HG02588 (cell line): ENCODE results near the gene ADNP.

Experiments used
- ATAC-seq: cut with Tn5 transposase; IDR thresholded peaks from one replicate; pipeline ENCODE4 v1.9.1; 2021; ENCODE audit warnings: mild to moderate bottlenecking, moderate library complexity; ENCODE audit not compliant: unreplicated experiment

Gene ADNP

DNA sequence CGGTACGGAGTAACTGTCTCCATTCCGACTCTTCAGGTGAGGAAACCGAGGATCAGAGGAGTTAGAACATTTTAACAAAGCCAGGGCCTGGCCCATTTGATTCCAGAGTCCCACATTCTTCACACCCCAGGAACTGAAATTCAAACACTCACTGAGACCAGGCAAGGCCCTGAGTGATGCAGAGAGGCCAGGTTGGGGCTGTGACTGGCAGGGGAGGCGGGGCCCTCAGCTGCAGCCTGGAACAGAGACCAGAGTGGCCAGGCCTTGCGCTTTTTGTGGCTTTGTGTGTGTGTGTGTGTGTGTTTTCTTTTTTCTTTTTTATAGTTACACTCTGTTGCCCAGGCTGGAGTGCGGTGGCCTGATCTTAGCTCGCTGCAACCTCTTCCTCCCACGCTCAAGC, 79.2 kb downstream of the ADNP start:
- ATAC-seq, result no peak

DNA sequence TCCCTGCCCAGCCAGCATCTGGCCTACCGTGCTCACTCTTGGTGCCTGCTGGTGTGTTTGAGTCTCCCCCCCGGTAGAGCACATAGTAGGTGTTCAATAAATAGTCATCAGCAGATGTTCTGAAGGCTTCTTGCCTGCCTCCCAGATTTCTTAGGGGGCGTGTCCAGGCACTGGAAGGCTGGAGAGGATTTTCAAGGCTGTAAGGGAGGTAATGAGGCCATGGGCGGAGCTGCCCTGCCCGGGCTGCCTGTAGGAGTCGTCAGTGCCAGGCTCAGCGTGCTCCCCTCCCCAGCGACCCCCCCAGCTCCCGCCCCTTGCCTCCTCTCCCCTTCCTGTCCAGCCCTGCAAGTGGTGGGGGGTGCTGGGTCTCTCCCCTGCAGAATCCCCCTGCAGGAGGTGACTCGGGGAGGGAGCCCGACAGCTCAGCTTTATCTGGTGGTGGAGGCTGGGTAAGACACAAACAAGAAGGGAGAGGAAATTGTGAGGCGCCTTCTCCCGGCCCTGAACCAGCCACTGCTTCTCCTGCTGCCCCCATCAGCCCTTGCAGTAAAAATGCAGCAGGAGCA, 80.4 kb downstream of the ADNP start:
- ATAC-seq, result no peak

DNA sequence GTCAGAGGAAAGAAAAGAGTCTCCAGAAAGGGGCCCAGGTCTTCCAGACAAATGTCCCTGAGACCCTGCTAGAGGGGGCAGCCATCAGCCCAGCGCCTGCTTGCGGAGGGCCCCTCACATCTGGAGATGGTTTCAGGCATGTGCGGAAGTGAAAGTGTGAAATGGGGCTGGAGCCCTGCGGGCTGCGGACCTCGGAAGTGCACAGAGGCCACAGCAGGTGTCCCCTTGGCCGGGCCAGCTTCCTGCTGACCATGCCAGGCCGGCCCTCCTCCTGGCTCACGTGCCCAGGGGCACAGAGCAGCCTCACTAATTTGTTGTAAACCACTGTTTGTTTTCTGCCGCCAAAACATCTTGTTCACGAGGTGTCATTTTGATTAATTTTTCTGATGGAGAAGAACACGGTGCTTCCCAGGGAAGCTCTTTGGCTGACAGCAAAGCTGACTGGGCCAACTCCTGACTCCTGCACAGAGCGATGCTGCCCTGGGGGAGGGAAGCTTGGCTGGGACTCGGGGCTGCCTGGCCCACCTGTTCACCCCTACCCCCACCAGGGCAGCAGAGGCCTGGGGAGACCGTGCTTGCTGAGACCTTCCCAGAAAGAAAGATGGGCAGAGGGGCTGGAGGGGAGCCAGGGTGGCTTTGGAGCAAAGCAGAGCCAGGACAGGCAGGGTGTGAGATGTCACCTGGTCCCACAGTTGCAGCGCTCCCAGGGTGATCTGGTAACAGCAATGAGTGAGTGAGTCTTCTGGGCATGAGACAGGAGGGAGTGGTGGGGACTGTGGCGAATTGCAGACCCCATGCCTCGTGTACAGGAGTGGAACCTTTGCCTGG, 82.2 kb downstream of the ADNP start:
- no peak for ATAC-seq

DNA sequence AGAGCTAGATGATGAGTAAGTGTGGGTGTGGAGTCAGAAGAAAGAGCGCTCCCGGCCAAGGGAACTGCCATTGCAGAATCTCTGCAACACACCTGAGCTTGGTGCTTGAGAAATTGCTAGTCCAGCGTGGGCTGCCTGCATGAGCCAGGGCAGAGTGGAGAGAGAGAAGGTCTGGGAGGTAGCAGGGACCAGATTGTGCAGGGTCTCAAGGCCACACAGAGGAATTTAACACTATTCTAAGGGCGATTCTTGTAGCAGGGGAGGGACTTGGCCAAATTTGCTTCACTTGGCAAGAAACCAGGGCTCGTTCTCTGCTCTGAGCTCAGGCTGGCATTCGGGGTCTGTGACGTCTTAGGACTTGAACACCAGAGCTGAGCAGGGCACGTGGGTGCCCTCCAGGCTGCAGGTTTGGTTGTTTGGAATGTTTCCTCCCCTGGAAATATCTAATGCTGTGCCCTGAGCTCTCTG, 82.9 kb downstream of the ADNP start:
- no peak for ATAC-seq

DNA sequence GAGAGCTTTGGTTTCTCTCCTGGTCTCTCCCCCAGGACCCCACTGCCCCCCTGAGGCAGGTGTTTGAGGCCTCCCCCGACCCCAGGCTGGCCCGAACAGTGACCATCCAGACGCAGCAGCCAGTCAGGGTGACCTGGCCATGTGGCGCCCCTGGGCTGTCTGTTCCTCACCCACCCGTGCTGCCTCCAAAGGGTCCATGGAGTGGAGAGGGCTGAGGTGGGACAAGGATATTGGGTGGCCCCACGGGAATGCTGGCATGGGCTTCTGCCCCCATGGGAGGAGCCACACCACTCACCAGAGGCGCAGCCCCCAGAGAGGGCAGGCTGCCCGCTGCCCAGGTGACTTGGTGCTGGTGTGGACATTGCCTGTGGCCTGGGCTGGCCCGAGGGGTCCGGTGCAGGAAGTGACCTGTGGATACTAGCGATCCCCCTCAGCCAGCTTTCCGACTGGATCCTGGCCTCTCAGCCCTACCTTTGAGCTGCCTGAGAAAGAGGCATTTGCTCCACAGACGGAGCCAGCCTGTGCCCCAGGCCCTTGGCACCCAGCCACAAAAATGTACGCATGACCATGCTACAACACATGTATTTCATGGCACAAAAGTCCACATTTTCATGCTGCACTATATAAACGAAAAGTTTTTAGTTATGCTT, 85.5 kb downstream of the ADNP start:
- no peak for ATAC-seq

DNA sequence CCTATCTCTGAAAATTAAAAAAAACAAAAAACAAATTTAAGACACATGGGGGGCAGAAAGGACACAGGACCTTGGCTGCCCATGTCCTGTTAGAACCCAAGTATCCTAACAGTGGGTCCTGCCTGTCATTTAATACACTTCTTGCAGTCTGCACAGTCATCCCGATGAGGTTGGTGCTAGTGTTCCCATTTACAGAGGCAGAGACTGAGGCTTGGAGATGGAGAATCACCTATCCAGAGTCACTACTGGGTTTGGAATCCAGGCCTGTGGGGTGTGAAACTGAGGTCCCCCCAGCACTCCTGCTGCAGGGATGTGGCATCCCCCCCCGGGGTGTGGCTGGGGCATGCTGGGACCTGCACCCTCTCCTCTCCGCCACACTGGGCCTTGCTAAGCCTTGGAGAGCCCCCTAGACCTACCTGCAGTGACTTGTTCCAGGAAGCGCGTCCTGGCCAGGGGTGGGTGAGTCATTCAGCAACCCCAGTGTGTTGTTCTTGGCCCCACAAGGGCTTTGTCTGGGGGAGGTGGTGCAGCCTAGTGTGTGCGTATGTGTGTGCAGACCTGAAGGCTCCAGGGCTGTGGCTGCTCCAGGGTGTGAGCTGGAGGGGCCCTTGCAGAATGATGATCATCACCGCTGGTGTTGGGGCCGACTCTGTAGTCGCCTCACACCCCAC, 86.7 kb downstream of the ADNP start:
- peak; percentile 88 for ATAC-seq

DNA sequence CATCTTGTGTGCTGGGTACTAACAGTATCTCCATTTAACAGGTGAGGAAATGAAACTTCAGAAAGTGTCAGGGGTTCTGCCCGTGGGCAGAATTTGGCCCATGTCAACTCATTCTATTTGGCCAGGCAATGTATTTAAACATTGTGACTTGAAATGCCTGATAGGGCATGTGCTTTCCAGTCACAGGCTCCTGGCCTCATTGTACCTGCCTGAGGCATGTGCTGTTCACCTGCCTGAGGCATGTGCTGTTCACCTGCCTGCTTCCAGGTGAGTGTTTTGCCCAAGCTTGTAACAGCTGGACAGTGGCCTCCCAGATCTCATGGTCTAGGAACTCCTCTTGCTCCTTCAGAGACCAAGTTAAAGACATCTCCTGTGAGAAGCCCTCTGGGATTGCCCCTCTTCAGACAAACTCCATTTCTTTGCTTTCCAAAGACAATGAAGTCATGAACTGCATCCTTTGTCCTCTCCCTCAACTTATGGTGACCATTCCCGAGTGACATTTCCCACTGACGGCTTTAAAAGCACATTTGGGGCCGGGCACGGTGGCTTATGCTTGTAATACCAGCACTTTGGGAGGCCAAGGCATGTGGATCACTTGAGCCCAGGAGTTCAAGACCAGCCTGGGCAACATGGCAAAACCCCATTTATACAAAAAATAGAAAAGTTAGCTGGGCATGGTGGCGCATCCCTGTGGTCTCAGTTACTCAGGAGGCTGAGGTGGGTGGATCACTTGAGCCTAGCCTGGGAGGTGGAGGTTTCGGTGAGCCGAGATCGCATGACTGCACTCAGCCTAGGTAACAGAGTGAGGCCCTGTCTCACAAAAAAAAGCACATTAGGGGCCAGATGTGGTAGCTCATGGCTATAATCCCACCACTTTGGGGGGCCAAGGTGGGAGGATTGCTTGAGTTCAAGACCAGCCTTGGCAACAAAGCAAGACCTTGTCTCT, 87.6 kb downstream of the ADNP start:
- ATAC-seq, result no peak

DNA sequence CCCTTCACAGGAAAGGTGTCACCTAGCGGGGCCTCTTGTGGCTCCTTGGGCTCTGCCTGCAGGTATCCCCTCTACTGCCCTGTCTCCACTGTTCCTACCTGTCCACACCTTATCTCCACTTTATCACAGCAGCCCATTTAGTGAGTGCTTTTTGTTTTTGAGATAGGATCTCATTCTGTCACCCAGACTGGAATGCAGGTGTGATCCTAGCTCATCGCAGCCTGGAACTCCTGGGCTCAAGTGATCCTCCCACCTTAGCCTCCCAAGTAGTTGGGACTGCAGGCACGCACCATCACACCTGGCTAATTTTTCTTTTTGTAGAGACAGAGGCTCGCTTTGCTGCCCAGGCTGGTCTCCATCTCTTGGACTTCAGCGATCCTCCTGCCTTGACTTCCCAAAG, 88.4 kb downstream of the ADNP start:
- ATAC-seq, result no peak
